HG03521 (cell line): ENCODE results near the gene CEMIP.

Experiments used
- ATAC-seq: cut with Tn5 transposase; IDR thresholded peaks from one replicate; pipeline ENCODE4 v1.9.1; 2021; ENCODE audit warnings: mild to moderate bottlenecking, moderate library complexity; ENCODE audit not compliant: unreplicated experiment

Gene CEMIP

GRCh38 chr15:80926126-80926525 is 147.0 kb downstream of the CEMIP start:
- ATAC-seq = no peak

GRCh38 chr15:80929225-80929624 is 150.1 kb downstream of the CEMIP start:
- no peak for ATAC-seq

GRCh38 chr15:80929689-80930088 is 150.5 kb downstream of the CEMIP start:
- no peak for ATAC-seq

DNA sequence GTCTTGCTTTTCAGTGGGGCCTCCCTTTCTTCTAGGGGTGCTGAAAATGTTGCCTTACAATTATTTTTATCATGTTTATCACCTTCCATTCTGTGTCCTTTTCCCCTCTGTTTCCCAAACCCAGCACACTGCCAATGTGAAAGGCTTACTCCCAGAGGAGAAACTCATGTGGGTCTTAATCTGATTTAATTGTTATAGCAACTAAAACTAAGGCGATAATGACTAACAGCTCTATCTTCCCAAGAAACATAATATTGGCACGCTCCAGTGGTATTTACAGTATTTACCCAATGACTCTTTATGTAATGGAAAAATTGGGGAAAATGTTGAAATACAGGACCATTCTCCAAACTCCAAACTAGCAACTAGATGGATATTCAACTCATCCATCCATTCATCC is 152.0 kb downstream of the CEMIP start:
- ATAC-seq = no peak

- ATAC-seq = no peak
Observed at GRCh38 chr15:80931721-80932512, 152.7 kb downstream of the CEMIP start.

DNA sequence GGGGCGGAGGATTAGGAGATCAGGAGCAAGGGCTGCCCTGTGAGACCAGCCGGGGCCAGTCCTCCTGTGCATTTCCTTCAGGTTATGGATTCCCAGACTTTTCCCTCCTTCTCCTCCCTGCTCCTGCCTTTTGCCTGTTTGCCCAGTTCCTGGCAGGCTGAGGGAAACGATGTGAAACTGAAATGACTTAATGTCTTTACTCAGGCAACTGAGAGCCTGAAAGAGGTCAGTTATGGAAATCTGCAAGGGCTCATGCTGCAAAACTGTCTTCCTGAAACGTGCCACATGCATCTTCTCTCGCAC is 153.3 kb downstream of the CEMIP start:
- no peak for ATAC-seq

GRCh38 chr15:80932989-80933388 is 153.8 kb downstream of the CEMIP start:
- ATAC-seq = no peak

- ATAC-seq = no peak
Observed at GRCh38 chr15:80934761-80935221, 155.6 kb downstream of the CEMIP start.

- ATAC-seq = no peak
Observed at GRCh38 chr15:80936288-80937078, 157.3 kb downstream of the CEMIP start.

DNA sequence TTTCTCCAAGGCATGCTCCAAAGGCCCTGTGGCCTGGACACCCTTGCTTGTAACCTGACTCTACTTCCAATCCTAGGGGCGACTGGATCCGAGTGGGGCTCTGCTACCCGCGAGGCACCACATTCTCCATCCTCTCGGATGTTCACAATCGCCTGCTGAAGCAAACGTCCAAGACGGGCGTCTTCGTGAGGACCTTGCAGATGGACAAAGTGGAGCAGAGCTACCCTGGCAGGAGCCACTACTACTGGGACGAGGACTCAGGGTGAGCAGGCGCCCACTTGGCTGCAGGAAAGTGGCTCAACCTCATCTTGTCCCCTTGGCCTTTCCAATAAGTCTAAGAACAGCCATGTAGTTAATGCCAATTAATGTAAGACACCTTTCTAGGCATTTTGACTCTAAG is 158.5 kb downstream of the CEMIP start:
- ATAC-seq = no peak

- ATAC-seq = no peak
Observed at GRCh38 chr15:80939216-80939615, 160.0 kb downstream of the CEMIP start.

DNA sequence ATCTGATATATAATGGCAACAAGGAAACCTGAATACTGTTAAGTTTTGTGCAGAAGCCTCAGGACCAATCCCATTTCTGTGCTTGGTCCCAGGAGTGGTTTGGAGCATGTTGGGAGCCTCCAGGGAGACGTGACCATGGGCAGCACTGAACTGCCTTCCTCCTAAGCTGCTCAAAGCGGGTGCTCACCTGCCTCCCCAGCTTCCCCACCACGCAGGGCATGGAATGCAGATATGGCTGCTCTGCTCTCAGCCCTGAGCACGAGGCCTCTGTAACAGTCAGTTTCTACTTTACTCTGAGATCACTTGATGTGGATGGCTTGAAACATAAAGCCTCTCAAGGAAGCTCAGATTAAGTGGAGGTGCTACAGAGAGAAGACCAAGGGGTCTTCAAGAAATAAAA is 161.2 kb downstream of the CEMIP start:
- no peak for ATAC-seq

GRCh38 chr15:80940851-80941250 is 161.7 kb downstream of the CEMIP start:
- no peak for ATAC-seq

DNA sequence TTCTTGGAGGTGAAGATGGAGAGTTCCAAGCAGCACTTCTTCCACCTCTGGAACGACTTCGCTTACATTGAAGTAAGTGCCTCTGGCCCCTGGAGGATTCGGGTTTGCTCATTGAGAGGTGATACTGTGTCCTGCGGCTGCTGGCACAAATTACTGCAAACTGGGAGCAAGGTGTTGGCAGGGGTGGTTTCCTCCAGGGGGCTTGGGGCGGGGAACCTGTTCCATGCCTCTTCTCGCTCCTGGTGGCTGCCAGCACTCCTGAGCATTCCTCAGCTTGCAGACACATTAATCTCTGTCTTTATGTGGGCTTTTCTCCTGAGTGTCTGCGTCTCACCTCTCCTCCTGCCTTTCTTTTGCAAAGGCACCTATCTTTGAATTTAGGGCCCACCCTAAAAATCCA is 163.1 kb downstream of the CEMIP start:
- no peak for ATAC-seq

DNA sequence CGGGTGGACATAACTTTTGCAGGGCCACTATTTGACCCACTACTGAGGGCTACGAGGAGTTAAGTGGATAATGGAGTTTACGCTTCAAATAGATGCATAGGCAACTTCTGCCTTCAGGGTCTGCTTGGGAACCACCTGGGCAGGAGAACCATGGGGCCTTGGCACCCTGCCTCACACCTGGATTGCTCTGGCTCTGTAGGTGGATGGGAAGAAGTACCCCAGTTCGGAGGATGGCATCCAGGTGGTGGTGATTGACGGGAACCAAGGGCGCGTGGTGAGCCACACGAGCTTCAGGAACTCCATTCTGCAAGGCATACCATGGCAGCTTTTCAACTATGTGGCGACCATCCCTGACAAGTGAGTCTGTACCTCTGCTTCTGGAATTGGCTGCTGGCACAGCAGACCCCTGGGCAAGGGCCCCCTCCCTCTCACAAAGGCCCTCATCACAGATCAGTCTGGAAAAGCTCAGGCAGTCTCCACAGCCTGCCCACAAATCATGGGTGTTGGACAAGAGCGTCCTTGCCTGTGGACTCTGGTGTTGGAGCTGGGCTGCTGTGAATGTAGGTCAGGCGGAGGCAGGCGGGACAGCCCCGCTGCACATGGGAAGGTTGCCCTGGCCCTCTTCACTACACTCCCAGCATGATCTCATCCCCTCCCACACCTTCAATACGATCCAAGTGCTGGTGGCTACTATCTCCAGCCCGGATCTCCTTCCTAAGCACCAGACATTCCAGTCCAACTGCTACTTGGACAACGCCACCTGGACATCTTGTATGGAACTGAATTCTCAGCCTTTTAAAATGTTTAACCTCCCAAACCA is 163.8 kb downstream of the CEMIP start:
- no peak for ATAC-seq

DNA sequence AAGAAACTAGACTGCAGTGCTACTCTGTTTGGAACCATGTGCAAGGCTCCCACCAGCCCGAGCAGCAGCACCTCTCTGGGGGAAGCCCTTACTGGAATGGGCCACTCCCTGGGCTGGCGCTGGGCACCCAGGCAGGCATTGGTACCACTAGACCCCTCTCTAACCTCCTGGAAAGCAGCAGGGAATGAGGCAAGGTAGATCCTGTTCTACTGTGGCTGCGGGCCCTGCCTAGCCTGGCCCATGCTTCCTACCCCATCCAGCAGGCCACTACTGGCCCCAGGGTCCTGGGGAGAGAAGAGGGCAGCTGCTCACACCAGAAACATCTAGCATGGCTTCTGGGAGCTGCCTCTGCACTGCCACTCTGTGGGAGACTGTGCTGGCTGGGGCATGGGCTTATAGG is 165.6 kb downstream of the CEMIP start:
- no peak for ATAC-seq

- ATAC-seq = no peak
Observed at GRCh38 chr15:80945605-80946004, 166.4 kb downstream of the CEMIP start.

DNA sequence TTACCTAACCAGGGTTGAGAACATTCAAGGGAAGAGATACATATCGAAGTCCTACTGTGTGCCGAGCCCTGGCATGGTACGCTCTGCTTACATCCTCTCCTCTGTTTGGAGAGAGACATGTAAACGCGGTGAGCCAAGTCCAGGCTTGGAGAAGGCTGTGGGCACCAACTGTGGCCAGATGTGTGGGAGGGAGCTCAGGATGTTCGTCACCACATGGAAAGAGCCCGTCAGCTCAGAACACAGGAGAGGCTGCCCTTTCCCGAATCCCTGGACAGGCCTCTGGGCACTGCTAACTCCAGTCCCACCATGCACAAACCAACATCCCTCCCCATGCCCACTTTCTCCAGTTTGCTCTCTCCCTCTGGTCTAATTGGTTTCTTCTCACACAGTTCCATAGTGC is 167.4 kb downstream of the CEMIP start:
- no peak for ATAC-seq

DNA sequence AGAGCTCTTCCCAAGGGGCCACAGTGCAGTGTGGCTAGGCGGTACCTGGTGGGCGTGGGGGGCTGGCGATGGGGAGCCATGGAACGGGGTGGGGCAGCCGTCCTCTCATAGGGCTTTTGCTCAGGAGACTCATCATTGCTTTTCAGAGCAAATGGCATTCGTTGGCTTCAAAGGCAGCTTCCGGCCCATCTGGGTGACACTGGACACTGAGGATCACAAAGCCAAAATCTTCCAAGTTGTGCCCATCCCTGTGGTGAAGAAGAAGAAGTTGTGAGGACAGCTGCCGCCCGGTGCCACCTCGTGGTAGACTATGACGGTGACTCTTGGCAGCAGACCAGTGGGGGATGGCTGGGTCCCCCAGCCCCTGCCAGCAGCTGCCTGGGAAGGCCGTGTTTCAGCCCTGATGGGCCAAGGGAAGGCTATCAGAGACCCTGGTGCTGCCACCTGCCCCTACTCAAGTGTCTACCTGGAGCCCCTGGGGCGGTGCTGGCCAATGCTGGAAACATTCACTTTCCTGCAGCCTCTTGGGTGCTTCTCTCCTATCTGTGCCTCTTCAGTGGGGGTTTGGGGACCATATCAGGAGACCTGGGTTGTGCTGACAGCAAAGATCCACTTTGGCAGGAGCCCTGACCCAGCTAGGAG is 169.6 kb downstream of the CEMIP start:
- ATAC-seq = no peak

GRCh38 chr15:80949756-80950155 is 170.6 kb downstream of the CEMIP start:
- ATAC-seq = no peak
